Ishikawa (cell line): Measurements from ENCODE around the gene NOS2.

Experiments used
- CEBPB ChIP-seq: IDR thresholded peaks from 2 replicates; pipeline ENCODE4 v1.6.1; 2012
- CREB1 ChIP-seq: IDR thresholded peaks from 2 replicates; pipeline ENCODE4 v1.6.1; 2012; ENCODE audit warnings: low read depth
- EGR1 ChIP-seq: IDR thresholded peaks from 2 replicates; pipeline ENCODE4 v1.6.1; 2012
- EP300 ChIP-seq: IDR thresholded peaks from 2 replicates; pipeline ENCODE4 v1.6.1; 2012; ENCODE audit warnings: borderline replicate concordance
- FOXM1 ChIP-seq: IDR thresholded peaks from 2 replicates; pipeline ENCODE4 v1.6.1; 2012; ENCODE audit warnings: low read depth, borderline replicate concordance
- NFIC ChIP-seq: IDR thresholded peaks from 2 replicates; pipeline ENCODE4 v1.6.1; 2012
- RAD21 ChIP-seq: IDR thresholded peaks from 2 replicates; pipeline ENCODE4 v1.6.1; 2012; ENCODE audit warnings: low read depth
- TAF1 ChIP-seq: IDR thresholded peaks from 2 replicates; pipeline ENCODE4 v1.6.1; 2012; ENCODE audit warnings: low read depth, mild to moderate bottlenecking
- TCF12 ChIP-seq: IDR thresholded peaks from 2 replicates; pipeline ENCODE4 v1.6.1; 2012; ENCODE audit warnings: low read depth
- TEAD4 ChIP-seq: IDR thresholded peaks from 2 replicates; pipeline ENCODE4 v1.6.1; 2012
- USF1 ChIP-seq: IDR thresholded peaks from 2 replicates; pipeline ENCODE4 v1.6.1; 2012
- YY1 ChIP-seq: IDR thresholded peaks from 2 replicates; pipeline ENCODE4 v1.6.1; 2012; ENCODE audit warnings: low read depth
- ZBTB7A ChIP-seq: IDR thresholded peaks from 2 replicates; pipeline ENCODE4 v1.6.1; 2012; ENCODE audit warnings: low read depth
- TF ChIP-seq, protein P1 (sequence below): IDR thresholded peaks from 2 replicates; pipeline ENCODE4 v1.6.1; 2012
- TF ChIP-seq, protein P2 (sequence below): IDR thresholded peaks from 2 replicates; pipeline ENCODE4 v1.6.1; 2012; ENCODE audit warnings: low read depth, mild to moderate bottlenecking

Gene NOS2

GRCh38 chr17:27845264-27846041 lies 45.1 kb upstream of the NOS2 start:
- TF ChIP-seq YY1 = no peak
- TF ChIP-seq FOXM1 = no peak
- no peak for TF ChIP-seq CREB1
- TF ChIP-seq, protein P1, sequence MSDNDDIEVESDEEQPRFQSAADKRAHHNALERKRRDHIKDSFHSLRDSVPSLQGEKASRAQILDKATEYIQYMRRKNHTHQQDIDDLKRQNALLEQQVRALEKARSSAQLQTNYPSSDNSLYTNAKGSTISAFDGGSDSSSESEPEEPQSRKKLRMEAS = no peak
- no peak for TF ChIP-seq NFIC
- TF ChIP-seq RAD21 = no peak
- no peak for TF ChIP-seq ZBTB7A
- TF ChIP-seq CEBPB = no peak
- TF ChIP-seq USF1 = no peak
- no peak for TF ChIP-seq TEAD4
- TF ChIP-seq TCF12 = no peak
- TF ChIP-seq, protein P2, sequence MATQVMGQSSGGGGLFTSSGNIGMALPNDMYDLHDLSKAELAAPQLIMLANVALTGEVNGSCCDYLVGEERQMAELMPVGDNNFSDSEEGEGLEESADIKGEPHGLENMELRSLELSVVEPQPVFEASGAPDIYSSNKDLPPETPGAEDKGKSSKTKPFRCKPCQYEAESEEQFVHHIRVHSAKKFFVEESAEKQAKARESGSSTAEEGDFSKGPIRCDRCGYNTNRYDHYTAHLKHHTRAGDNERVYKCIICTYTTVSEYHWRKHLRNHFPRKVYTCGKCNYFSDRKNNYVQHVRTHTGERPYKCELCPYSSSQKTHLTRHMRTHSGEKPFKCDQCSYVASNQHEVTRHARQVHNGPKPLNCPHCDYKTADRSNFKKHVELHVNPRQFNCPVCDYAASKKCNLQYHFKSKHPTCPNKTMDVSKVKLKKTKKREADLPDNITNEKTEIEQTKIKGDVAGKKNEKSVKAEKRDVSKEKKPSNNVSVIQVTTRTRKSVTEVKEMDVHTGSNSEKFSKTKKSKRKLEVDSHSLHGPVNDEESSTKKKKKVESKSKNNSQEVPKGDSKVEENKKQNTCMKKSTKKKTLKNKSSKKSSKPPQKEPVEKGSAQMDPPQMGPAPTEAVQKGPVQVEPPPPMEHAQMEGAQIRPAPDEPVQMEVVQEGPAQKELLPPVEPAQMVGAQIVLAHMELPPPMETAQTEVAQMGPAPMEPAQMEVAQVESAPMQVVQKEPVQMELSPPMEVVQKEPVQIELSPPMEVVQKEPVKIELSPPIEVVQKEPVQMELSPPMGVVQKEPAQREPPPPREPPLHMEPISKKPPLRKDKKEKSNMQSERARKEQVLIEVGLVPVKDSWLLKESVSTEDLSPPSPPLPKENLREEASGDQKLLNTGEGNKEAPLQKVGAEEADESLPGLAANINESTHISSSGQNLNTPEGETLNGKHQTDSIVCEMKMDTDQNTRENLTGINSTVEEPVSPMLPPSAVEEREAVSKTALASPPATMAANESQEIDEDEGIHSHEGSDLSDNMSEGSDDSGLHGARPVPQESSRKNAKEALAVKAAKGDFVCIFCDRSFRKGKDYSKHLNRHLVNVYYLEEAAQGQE = no peak
- TF ChIP-seq EGR1 = no peak
- no peak for TF ChIP-seq TAF1
- no peak for TF ChIP-seq EP300

DNA sequence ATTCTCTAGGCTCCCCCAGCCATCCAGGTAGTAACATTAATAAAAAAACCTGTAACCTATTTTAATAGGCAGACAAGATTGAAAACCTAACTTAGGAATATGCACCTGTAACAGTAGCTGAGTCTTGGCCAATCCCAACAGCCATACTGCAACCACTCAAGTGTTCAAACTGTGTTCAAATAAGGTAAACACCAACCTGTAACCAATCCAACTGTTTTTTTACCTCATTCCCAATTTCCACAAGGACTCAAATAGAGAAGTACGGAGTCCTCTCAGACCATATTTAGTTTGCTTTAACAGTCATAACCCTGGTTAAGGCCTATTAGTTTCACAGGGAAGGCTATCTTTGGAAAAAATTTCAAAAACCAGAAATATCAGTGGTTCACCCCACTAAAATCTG lies 40.4 kb upstream of the NOS2 start:
- TF ChIP-seq, protein P2 = no peak
- no peak for TF ChIP-seq NFIC
- no peak for TF ChIP-seq TAF1
- no peak for TF ChIP-seq TEAD4
- no peak for TF ChIP-seq FOXM1
- no peak for TF ChIP-seq YY1
- TF ChIP-seq, protein P1 = no peak
- TF ChIP-seq EGR1 = no peak
- no peak for TF ChIP-seq RAD21
- no peak for TF ChIP-seq EP300
- no peak for TF ChIP-seq ZBTB7A
- TF ChIP-seq TCF12 = no peak
- no peak for TF ChIP-seq CEBPB
- TF ChIP-seq USF1 = no peak
- no peak for TF ChIP-seq CREB1

DNA sequence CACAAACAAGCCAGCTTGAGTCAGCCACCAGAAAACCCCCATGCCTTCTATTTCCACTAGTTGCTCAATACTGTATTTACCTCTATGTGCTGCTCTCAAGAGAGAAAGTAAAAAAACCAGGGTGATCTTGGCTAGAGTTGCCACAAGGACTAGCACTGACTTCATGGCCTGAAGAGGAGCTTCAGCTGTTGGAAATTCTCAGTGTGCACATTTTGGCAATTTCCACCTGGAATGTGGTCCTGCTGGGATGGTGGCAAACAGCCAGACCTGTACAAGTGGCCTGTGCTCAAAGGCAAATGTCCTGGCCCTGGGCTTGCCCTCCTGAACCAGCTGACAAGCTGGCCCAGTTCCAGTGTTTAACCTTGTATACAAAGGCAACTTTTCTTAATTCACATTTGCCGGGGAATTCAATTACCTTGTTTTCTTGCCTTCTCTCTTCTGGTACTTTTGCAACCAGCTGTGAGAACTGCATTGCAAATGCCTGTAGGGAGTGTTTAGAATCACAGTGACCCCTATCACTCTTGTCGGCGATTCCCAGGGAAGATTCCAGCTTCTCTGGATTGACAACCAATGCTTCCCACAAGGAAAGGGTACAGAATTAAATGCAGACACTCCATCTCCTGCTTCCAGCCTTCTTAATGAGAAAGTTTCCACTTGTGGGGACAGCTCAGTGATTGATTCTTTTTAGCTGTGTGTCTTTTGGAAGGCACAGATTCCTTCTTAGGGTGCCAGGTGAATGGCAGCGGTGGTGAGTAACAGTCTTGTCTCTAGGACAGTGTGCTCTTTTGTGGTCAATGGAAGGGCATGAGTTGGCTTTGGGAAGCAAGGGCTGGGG lies 39.5 kb upstream of the NOS2 start:
- TF ChIP-seq TEAD4 (peak; percentile 74), NFIC (peak; percentile 80)

DNA sequence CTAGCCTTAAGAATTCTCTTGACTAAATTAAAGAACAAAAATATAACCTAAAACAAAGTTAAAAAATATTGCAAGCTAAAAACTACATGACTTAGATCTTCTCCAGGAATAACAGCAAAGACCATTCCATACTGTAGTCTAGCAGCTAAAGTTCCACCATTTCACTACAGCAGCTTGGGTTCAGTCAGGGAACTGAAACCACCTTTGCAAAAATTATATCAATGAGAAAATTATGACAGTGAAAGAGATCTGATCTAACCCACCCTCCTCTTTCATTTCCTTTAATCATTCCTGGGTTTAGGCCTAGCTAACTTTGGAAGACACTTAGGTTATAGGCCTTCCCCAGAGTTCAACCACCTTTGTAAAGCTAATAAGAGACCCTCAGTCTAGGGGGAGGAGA lies 36.3 kb upstream of the NOS2 start:
- TF ChIP-seq FOXM1 (no peak), YY1 (no peak), ZBTB7A (no peak), NFIC (no peak), EGR1 (no peak), TAF1 (no peak), EP300 (no peak), CREB1 (no peak), USF1 (no peak), TCF12 (no peak)
- TF ChIP-seq, protein P1 = no peak
- TF ChIP-seq, protein P2 = no peak
